ENCODE results near the gene BAZ2B.

BAZ2B gene

GRCh38 chr2:159608723-159609308 lies 7.5 kb downstream of the BAZ2B start:
- H3K9me3 Mint-ChIP-seq, result no peaks in the 10 kb centered on the region
- H3K4me1 Mint-ChIP-seq, result no peaks in the 10 kb centered on the region
- H3K27ac Mint-ChIP-seq, result no peak overlapping the region
- H3K27me3 Mint-ChIP-seq, result no peaks in the 10 kb centered on the region
- no peaks in the 10 kb centered on the region for H3K36me3 Mint-ChIP-seq
- ATAC-seq, result no peak
- no peak overlapping the region for H3K4me3 Mint-ChIP-seq

- no peak overlapping the region for H3K27ac Mint-ChIP-seq
- ATAC-seq, result no peak
- no peaks in the 10 kb centered on the region for H3K27me3 Mint-ChIP-seq
- H3K9me3 Mint-ChIP-seq, result no peaks in the 10 kb centered on the region
- H3K36me3 Mint-ChIP-seq, result no peaks in the 10 kb centered on the region
- H3K4me3 Mint-ChIP-seq, result no peak overlapping the region
- no peaks in the 10 kb centered on the region for H3K4me1 Mint-ChIP-seq
These were observed 8.2 kb downstream of the BAZ2B start for GRCh38 chr2:159608108-159608507.

GRCh38 chr2:159606287-159606686 lies 10.1 kb downstream of the BAZ2B start:
- no peak for ATAC-seq
- no peaks in the 10 kb centered on the region for H3K9me3 Mint-ChIP-seq
- H3K36me3 Mint-ChIP-seq, result no peaks in the 10 kb centered on the region
- no peaks in the 10 kb centered on the region for H3K4me1 Mint-ChIP-seq
- no peak overlapping the region for H3K27ac Mint-ChIP-seq
- H3K27me3 Mint-ChIP-seq, result no peaks in the 10 kb centered on the region
- H3K4me3 Mint-ChIP-seq, result no peak overlapping the region

- no peaks in the 10 kb centered on the region for H3K4me1 Mint-ChIP-seq
- H3K27ac Mint-ChIP-seq, result no peak overlapping the region
- no peaks in the 10 kb centered on the region for H3K27me3 Mint-ChIP-seq
- H3K36me3 Mint-ChIP-seq, result no peaks in the 10 kb centered on the region
- no peak for ATAC-seq
- no peaks in the 10 kb centered on the region for H3K9me3 Mint-ChIP-seq
- no peak overlapping the region for H3K4me3 Mint-ChIP-seq
These were observed 10.7 kb downstream of the BAZ2B start for GRCh38 chr2:159605441-159606178.

GRCh38 chr2:159604159-159604558 lies 12.2 kb downstream of the BAZ2B start:
- Mint-ChIP-seq H3K27me3 (no peaks in the 10 kb centered on the region), H3K4me1 (no peaks in the 10 kb centered on the region), H3K27ac (no peak overlapping the region), H3K36me3 (no peaks in the 10 kb centered on the region), H3K4me3 (no peak overlapping the region), H3K9me3 (no peaks in the 10 kb centered on the region)
- no peak for ATAC-seq

- H3K4me3 Mint-ChIP-seq, result no peak overlapping the region
- H3K27me3 Mint-ChIP-seq, result no peaks in the 10 kb centered on the region
- no peaks in the 10 kb centered on the region for H3K9me3 Mint-ChIP-seq
- no peaks in the 10 kb centered on the region for H3K36me3 Mint-ChIP-seq
- H3K4me1 Mint-ChIP-seq, result no peaks in the 10 kb centered on the region
- ATAC-seq, result no peak
- no peak overlapping the region for H3K27ac Mint-ChIP-seq
These were observed 15.6 kb downstream of the BAZ2B start for GRCh38 chr2:159600752-159601151.

GRCh38 chr2:159595410-159596046 lies 20.8 kb downstream of the BAZ2B start:
- Mint-ChIP-seq H3K27ac (no peak overlapping the region), H3K9me3 (no peaks in the 10 kb centered on the region), H3K4me1 (no peaks in the 10 kb centered on the region), H3K36me3 (no peaks in the 10 kb centered on the region), H3K4me3 (no peak overlapping the region), H3K27me3 (no peaks in the 10 kb centered on the region)
- no peak for ATAC-seq

- Mint-ChIP-seq H3K9me3 (no peaks in the 10 kb centered on the region), H3K27ac (no peak overlapping the region), H3K36me3 (no peaks in the 10 kb centered on the region), H3K4me1 (no peaks in the 10 kb centered on the region), H3K4me3 (no peak overlapping the region), H3K27me3 (no peaks in the 10 kb centered on the region)
- no peak for ATAC-seq
These were observed 23.9 kb downstream of the BAZ2B start for GRCh38 chr2:159592441-159592840.

- H3K4me3 Mint-ChIP-seq, result no peak overlapping the region
- no peaks in the 10 kb centered on the region for H3K36me3 Mint-ChIP-seq
- H3K27me3 Mint-ChIP-seq, result no peaks in the 10 kb centered on the region
- no peaks in the 10 kb centered on the region for H3K9me3 Mint-ChIP-seq
- H3K4me1 Mint-ChIP-seq, result no peaks in the 10 kb centered on the region
- ATAC-seq, result no peak
- no peak overlapping the region for H3K27ac Mint-ChIP-seq
These were observed 25.1 kb downstream of the BAZ2B start for GRCh38 chr2:159591221-159591620.

GRCh38 chr2:159589286-159589685 lies 27.1 kb downstream of the BAZ2B start:
- H3K4me3 Mint-ChIP-seq, result no peak overlapping the region
- H3K4me1 Mint-ChIP-seq, result no peaks in the 10 kb centered on the region
- H3K27ac Mint-ChIP-seq, result no peak overlapping the region
- no peaks in the 10 kb centered on the region for H3K36me3 Mint-ChIP-seq
- ATAC-seq, result no peak
- no peaks in the 10 kb centered on the region for H3K9me3 Mint-ChIP-seq
- no peaks in the 10 kb centered on the region for H3K27me3 Mint-ChIP-seq

GRCh38 chr2:159586034-159586433 lies 30.3 kb downstream of the BAZ2B start:
- ATAC-seq, result no peak
- H3K4me3 Mint-ChIP-seq, result no peak overlapping the region
- H3K9me3 Mint-ChIP-seq, result no peaks in the 10 kb centered on the region
- H3K27me3 Mint-ChIP-seq, result no peaks in the 10 kb centered on the region
- no peaks in the 10 kb centered on the region for H3K36me3 Mint-ChIP-seq
- no peak overlapping the region for H3K27ac Mint-ChIP-seq
- H3K4me1 Mint-ChIP-seq, result no peaks in the 10 kb centered on the region

- Mint-ChIP-seq H3K36me3 (no peaks in the 10 kb centered on the region), H3K9me3 (no peaks in the 10 kb centered on the region), H3K27me3 (no peaks in the 10 kb centered on the region), H3K4me1 (no peaks in the 10 kb centered on the region), H3K4me3 (no peak overlapping the region), H3K27ac (no peak overlapping the region)
- ATAC-seq, result no peak
These were observed 30.7 kb downstream of the BAZ2B start for GRCh38 chr2:159585622-159586021.

- Mint-ChIP-seq H3K4me1 (no peaks in the 10 kb centered on the region), H3K4me3 (no peak overlapping the region), H3K27ac (no peak overlapping the region), H3K9me3 (no peaks in the 10 kb centered on the region), H3K36me3 (no peaks in the 10 kb centered on the region), H3K27me3 (no peaks in the 10 kb centered on the region)
- ATAC-seq, result no peak
These were observed 31.6 kb downstream of the BAZ2B start for GRCh38 chr2:159584796-159585195.

- Mint-ChIP-seq H3K27ac (no peak overlapping the region), H3K27me3 (no peaks in the 10 kb centered on the region), H3K4me3 (no peak overlapping the region), H3K36me3 (peaks cover 17% of the 10 kb centered on the region), H3K4me1 (no peaks in the 10 kb centered on the region), H3K9me3 (peaks cover 3% of the 10 kb centered on the region)
- ATAC-seq, result no peak
These were observed 42.3 kb downstream of the BAZ2B start for GRCh38 chr2:159573846-159574606.

- Mint-ChIP-seq H3K27ac (no peak overlapping the region), H3K9me3 (peaks cover 3% of the 10 kb centered on the region), H3K4me3 (no peak overlapping the region), H3K27me3 (no peaks in the 10 kb centered on the region), H3K36me3 (peaks cover 17% of the 10 kb centered on the region), H3K4me1 (no peaks in the 10 kb centered on the region)
- no peak for ATAC-seq
These were observed 43.1 kb downstream of the BAZ2B start for GRCh38 chr2:159573294-159573693.
